ENCODE results near the gene SELENOW. TPM values are rescaled to one million over a fixed set of nuclear protein-coding genes. Genes with fewer than 3 reads are reported as not detected.

Gene SELENOW
- total and polyA plus RNA-seq, 2 of the 8 experiments (the other 6 are each of a cell fraction or from before 2014, with no cell fraction given), result 371 to 588 TPM

Small RNA genes within 50 kb of the gene (small RNA-seq; reads per million reads assigned to genes)
- not detected for gene AC008745.1 (ENCODE audit: insufficient read depth)
- gene SNORD23 (ENCODE audit: insufficient read depth), result not detected

Other genes starting within 250 kb of the SELENOW start
- 0.50 TPM in 1 of 2 replicates, not detected in the other for gene ZNF541, start 205.6 kb upstream of the SELENOW start, total RNA-seq (2021; fragmentation: NEBNext Ultra II Directional; extraction: Animal tissue kit (Norgen Biotek cat#: 25700))
- gene ZNF541, start 205.6 kb upstream of the SELENOW start, polyA plus RNA-seq (2011; rRNA removed), result 0.05 and 0.11 TPM in 2 replicates
- gene BICRA, start 169.6 kb upstream of the SELENOW start, total RNA-seq (2021; fragmentation: NEBNext Ultra II Directional; extraction: Animal tissue kit (Norgen Biotek cat#: 25700)), result 29.2 and 30.0 TPM in 2 replicates
- 1.5 and 3.8 TPM in 2 replicates for gene BICRA, start 169.6 kb upstream of the SELENOW start, polyA plus RNA-seq (2011; rRNA removed)
- gene EHD2, start 65.3 kb upstream of the SELENOW start, total RNA-seq (2021; fragmentation: NEBNext Ultra II Directional; extraction: Animal tissue kit (Norgen Biotek cat#: 25700)), result 13.0 and 14.3 TPM in 2 replicates
- gene EHD2, start 65.3 kb upstream of the SELENOW start, polyA plus RNA-seq (2011; rRNA removed), result 4.5 and 12.4 TPM in 2 replicates
- 245 and 262 TPM in 2 replicates for gene NOP53, start 33.2 kb upstream of the SELENOW start, total RNA-seq (2021; fragmentation: NEBNext Ultra II Directional; extraction: Animal tissue kit (Norgen Biotek cat#: 25700))
- 107 and 220 TPM in 2 replicates for gene NOP53, start 33.2 kb upstream of the SELENOW start, polyA plus RNA-seq (2011; rRNA removed)
- not detected in 2 replicates for gene TPRX1, start 25.8 kb downstream of the SELENOW start, total RNA-seq (2021; fragmentation: NEBNext Ultra II Directional; extraction: Animal tissue kit (Norgen Biotek cat#: 25700))
- gene TPRX1, start 25.8 kb downstream of the SELENOW start, polyA plus RNA-seq (2011; rRNA removed), result 0.03 and 0.05 TPM in 2 replicates
- not detected in 2 replicates for gene CRX, start 43.2 kb downstream of the SELENOW start, total RNA-seq (2021; fragmentation: NEBNext Ultra II Directional; extraction: Animal tissue kit (Norgen Biotek cat#: 25700))
- 0.06 and 0.08 TPM in 2 replicates for gene CRX, start 43.2 kb downstream of the SELENOW start, polyA plus RNA-seq (2011; rRNA removed)
- gene TPRX2, start 80.5 kb downstream of the SELENOW start, total RNA-seq (2021; fragmentation: NEBNext Ultra II Directional; extraction: Animal tissue kit (Norgen Biotek cat#: 25700)), result not detected in 2 replicates
- gene TPRX2, start 80.5 kb downstream of the SELENOW start, polyA plus RNA-seq (2011; rRNA removed), result not detected in 2 replicates
- gene SULT2A1, start 107.6 kb downstream of the SELENOW start, total RNA-seq (2021; fragmentation: NEBNext Ultra II Directional; extraction: Animal tissue kit (Norgen Biotek cat#: 25700)), result not detected in 2 replicates
- gene SULT2A1, start 107.6 kb downstream of the SELENOW start, polyA plus RNA-seq (2011; rRNA removed), result not detected in 2 replicates
- not detected in 2 replicates for gene BSPH1, start 213.5 kb downstream of the SELENOW start, total RNA-seq (2021; fragmentation: NEBNext Ultra II Directional; extraction: Animal tissue kit (Norgen Biotek cat#: 25700))
- gene BSPH1, start 213.5 kb downstream of the SELENOW start, polyA plus RNA-seq (2011; rRNA removed), result not detected in 2 replicates
- not detected in 2 replicates for gene ELSPBP1, start 215.9 kb downstream of the SELENOW start, total RNA-seq (2021; fragmentation: NEBNext Ultra II Directional; extraction: Animal tissue kit (Norgen Biotek cat#: 25700))
- not detected in 2 replicates for gene ELSPBP1, start 215.9 kb downstream of the SELENOW start, polyA plus RNA-seq (2011; rRNA removed)

Measured in H1 (cell line).